ENCODE results near the gene BRME1.
"Not testable (repeated sequence)": the region's sequence is repeated elsewhere in the genome, so short reads cannot be mapped to it uniquely, and the experiment has no call there.

The BRME1 gene

GRCh38 chr19:13926715-13927114 is 20.8 kb upstream of the BRME1 start:
- no peak for DNase-seq (ENCODE audit: low read depth)

- no peak for DNase-seq (ENCODE audit: low read depth)
These were observed 20.1 kb upstream of the BRME1 start for GRCh38 chr19:13926010-13926409.

GRCh38 chr19:13923194-13923987 is 17.5 kb upstream of the BRME1 start:
- no peak for DNase-seq (ENCODE audit: low read depth)

GRCh38 chr19:13922118-13922517 is 16.2 kb upstream of the BRME1 start:
- not testable (repeated sequence) for DNase-seq (ENCODE audit: low read depth)

GRCh38 chr19:13920940-13921747 is 15.2 kb upstream of the BRME1 start:
- DNase-seq (ENCODE audit: low read depth), result no peak

GRCh38 chr19:13920524-13920923 is 14.6 kb upstream of the BRME1 start:
- DNase-seq (ENCODE audit: low read depth), result no peak

- DNase-seq (ENCODE audit: low read depth), result no peak
These were observed 13.0 kb upstream of the BRME1 start for GRCh38 chr19:13918726-13919411.

- no peak for DNase-seq (ENCODE audit: low read depth)
These were observed 12.0 kb upstream of the BRME1 start for GRCh38 chr19:13917888-13918406.

- DNase-seq (ENCODE audit: low read depth), result no peak
These were observed 8.9 kb upstream of the BRME1 start for GRCh38 chr19:13914777-13915176.

- DNase-seq (ENCODE audit: low read depth), result no peak
These were observed 7.4 kb upstream of the BRME1 start for GRCh38 chr19:13913352-13913751.

- no peak for DNase-seq (ENCODE audit: low read depth)
These were observed 3.5 kb upstream of the BRME1 start for GRCh38 chr19:13909430-13909829.

GRCh38 chr19:13908674-13909073 is 2.8 kb upstream of the BRME1 start:
- DNase-seq (ENCODE audit: low read depth), result no peak

GRCh38 chr19:13906910-13907309 is 993 bp upstream of the BRME1 start:
- no peak for DNase-seq (ENCODE audit: low read depth)

- DNase-seq (ENCODE audit: low read depth), result no peak
These were observed 596 bp upstream of the BRME1 start for GRCh38 chr19:13906521-13906904.

GRCh38 chr19:13902993-13903555 is 2.8 kb downstream of the BRME1 start:
- no peak for DNase-seq (ENCODE audit: low read depth)

- DNase-seq (ENCODE audit: low read depth), result no peak
These were observed 5.9 kb downstream of the BRME1 start for GRCh38 chr19:13899912-13900584.

GRCh38 chr19:13899393-13899792 is 6.5 kb downstream of the BRME1 start:
- no peak for DNase-seq (ENCODE audit: low read depth)

GRCh38 chr19:13896227-13896626 is 9.7 kb downstream of the BRME1 start:
- no peak for DNase-seq (ENCODE audit: low read depth)

- DNase-seq (ENCODE audit: low read depth), result no peak
These were observed 11.4 kb downstream of the BRME1 start for GRCh38 chr19:13894552-13894951.

GRCh38 chr19:13892870-13893269 is 13.0 kb downstream of the BRME1 start:
- no peak for DNase-seq (ENCODE audit: low read depth)

- DNase-seq (ENCODE audit: low read depth), result no peak
These were observed 15.8 kb downstream of the BRME1 start for GRCh38 chr19:13890136-13890535.

GRCh38 chr19:13888281-13888680 is 17.6 kb downstream of the BRME1 start:
- no peak for DNase-seq (ENCODE audit: low read depth)

Measured in non-pigmented ciliary epithelial cell (primary cell).